ENCODE results near the gene RNF157. TPM values are rescaled to one million over a fixed set of nuclear protein-coding genes. Genes with fewer than 3 reads are reported as not detected.
"Not testable (repeated sequence)": the region's sequence is repeated elsewhere in the genome, so short reads cannot be mapped to it uniquely, and the experiment has no call there.

Gene RNF157
- total RNA-seq, 1 experiment from 2014 or later: 3.0 TPM

- DNase-seq (ENCODE audit: low read depth): no peak
Measured at GRCh38 chr17:76234354-76234679, 6.0 kb downstream of the RNF157 start.

- no peak for DNase-seq (ENCODE audit: low read depth)
Measured at GRCh38 chr17:76233588-76234353, 6.5 kb downstream of the RNF157 start.

- peak; percentile 89 for DNase-seq (ENCODE audit: low read depth)
Measured at GRCh38 chr17:76232342-76232741, 8.0 kb downstream of the RNF157 start.

GRCh38 chr17:76226749-76227148 lies 13.5 kb downstream of the RNF157 start:
- not testable (repeated sequence) for DNase-seq (ENCODE audit: low read depth)

- not testable (repeated sequence) for DNase-seq (ENCODE audit: low read depth)
Measured at GRCh38 chr17:76225373-76226086, 14.8 kb downstream of the RNF157 start.

GRCh38 chr17:76223802-76224201 lies 16.5 kb downstream of the RNF157 start:
- DNase-seq (ENCODE audit: low read depth): no peak

GRCh38 chr17:76219670-76220383 lies 20.5 kb downstream of the RNF157 start:
- no peak for DNase-seq (ENCODE audit: low read depth)

GRCh38 chr17:76217081-76217480 lies 23.2 kb downstream of the RNF157 start:
- no peak for DNase-seq (ENCODE audit: low read depth)

- DNase-seq (ENCODE audit: low read depth): no peak
Measured at GRCh38 chr17:76213491-76213890, 26.8 kb downstream of the RNF157 start.

- DNase-seq (ENCODE audit: low read depth): no peak
Measured at GRCh38 chr17:76208120-76208519, 32.2 kb downstream of the RNF157 start.

- DNase-seq (ENCODE audit: low read depth): peak; percentile 52
Measured at GRCh38 chr17:76207275-76208059, 32.8 kb downstream of the RNF157 start.

GRCh38 chr17:76205542-76206144 lies 34.6 kb downstream of the RNF157 start:
- DNase-seq (ENCODE audit: low read depth): not testable (repeated sequence)

- DNase-seq (ENCODE audit: low read depth): peak; percentile 86
Measured at GRCh38 chr17:76204277-76204676, 36.0 kb downstream of the RNF157 start.

- no peak for DNase-seq (ENCODE audit: low read depth)
Measured at GRCh38 chr17:76200354-76200753, 39.9 kb downstream of the RNF157 start.

- DNase-seq (ENCODE audit: low read depth): peak; percentile 29
Measured at GRCh38 chr17:76199469-76199868, 40.8 kb downstream of the RNF157 start.

- no peak for DNase-seq (ENCODE audit: low read depth)
Measured at GRCh38 chr17:76198702-76199101, 41.6 kb downstream of the RNF157 start.

GRCh38 chr17:76197911-76198310 lies 42.4 kb downstream of the RNF157 start:
- no peak for DNase-seq (ENCODE audit: low read depth)

- peak; percentile 50 for DNase-seq (ENCODE audit: low read depth)
Measured at GRCh38 chr17:76196675-76197074, 43.6 kb downstream of the RNF157 start.

- no peak for DNase-seq (ENCODE audit: low read depth)
Measured at GRCh38 chr17:76195281-76196096, 44.8 kb downstream of the RNF157 start.

- no peak for DNase-seq (ENCODE audit: low read depth)
Measured at GRCh38 chr17:76193591-76193990, 46.7 kb downstream of the RNF157 start.

Data from LHCN-M2 (cell line).